HG03095 (cell line): Measurements from ENCODE around the gene PTTG1IP2.
A peak's percentile ranks its signal among the peaks of the same experiment; 100 is the strongest.

ENCODE experiments used
- ATAC-seq: cut with Tn5 transposase; IDR thresholded peaks from one replicate; pipeline ENCODE4 v1.9.1; 2021; ENCODE audit warnings: moderate library complexity; ENCODE audit not compliant: unreplicated experiment

The PTTG1IP2 gene

DNA sequence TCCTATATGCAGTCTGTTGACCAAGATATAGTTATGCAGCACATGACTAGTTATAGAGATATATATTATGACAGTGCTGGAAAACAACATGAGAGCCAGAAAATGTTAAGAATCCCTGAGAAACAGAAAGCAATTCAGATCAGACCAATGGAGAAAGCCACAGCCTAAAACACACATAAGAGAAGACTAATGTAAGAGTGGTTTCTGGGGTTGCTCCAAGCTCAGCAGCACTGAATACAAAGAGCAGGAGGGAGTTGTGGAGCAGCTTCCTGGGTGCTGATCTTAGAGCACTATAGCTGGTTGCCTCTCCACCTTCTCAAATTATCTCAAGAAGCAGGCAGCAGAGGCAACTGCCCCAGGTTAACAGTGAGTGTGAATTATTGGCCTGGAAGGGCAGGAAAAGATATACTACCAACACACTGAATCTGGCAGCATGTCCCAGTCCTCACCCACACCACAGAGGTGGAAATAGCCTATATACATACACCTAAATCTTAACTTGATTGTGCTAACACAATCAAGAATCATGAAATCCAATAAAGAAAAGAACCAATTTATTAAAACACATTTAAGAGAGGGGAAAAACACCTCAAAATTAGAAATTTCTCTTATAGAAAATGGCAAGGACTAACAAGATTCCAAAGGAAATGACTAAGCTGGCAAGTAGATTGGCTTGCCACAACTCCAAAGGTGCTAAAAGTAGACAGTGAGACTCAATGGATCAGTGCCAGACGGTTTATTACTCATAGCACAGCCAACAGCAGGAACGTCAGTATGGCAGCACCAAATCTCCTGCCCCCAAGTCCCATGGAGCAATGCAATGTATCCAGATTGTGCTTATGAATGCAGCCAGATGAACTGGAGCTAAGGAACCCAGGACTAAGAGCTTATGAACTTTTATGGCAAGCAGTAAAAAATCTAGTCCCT lies 5.1 kb downstream of the PTTG1IP2 start:
- no peak for ATAC-seq

DNA sequence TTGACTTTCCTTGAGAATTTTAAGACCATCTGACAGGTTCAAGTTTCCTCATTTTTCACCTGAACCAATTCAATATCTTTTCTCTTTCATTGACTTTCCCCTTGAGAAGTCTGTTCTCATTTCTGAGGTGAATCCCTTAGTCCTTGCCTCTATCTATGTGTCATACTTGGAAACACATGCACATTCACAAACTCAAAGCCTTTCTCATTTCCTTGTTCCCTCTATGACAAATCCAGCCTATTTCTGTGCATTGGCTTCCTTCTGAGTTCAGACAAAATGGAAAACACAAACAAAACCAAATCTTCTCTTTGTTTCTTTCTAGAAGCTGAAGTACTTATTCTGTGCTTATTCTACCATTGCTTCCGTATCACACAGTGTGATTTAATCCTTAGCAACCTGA lies 13.8 kb downstream of the PTTG1IP2 start:
- ATAC-seq: no peak

GRCh38 chr7:90484706-90485105 lies 15.3 kb downstream of the PTTG1IP2 start:
- ATAC-seq: no peak

DNA sequence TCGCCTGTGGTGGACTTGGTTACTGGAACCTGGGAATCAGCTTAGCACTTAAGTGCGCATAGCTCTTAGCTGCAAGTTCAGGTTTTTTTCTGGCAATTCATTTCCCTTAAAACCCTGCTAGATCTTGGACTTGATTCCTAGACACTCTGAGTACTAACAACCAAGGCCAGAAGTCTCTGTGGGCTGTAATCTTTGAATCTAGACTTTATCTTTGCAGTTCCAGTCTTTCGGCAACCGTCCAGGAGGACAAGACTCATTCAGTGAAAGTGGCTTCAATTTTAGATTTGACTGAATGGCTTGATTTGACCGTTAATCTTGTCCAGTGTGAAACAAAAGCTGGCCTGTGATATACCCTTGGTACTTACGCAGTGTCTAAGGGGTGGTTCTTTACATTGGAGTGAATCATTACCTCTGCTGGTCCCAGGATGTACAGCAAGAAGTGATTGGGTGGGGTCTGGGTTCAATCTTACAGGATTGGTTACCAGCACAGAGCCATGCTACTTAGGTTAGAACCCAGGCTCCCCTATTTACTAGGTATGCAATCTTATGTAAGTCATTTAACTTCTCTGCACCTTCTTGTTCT lies 16.4 kb downstream of the PTTG1IP2 start:
- ATAC-seq: no peak

DNA sequence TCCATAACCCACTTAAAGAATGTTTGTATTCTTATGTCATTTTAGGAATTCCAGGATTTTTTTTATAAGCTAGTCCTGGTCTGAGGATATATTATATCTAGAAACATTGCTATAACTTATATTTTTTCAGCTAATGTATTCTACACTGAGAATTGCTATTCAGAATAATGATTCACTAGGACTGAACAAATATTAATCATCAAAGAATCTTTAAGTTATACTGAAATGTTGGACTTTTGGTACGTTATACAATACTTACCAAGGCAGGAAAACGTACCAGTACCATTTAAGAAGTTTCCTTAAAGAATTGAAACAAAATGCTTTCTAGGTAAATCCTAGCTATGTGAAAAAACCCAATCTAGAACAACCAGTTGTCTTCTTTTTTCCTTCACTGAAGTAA lies 18.4 kb downstream of the PTTG1IP2 start:
- ATAC-seq: no peak

GRCh38 chr7:90488220-90488619 lies 18.8 kb downstream of the PTTG1IP2 start:
- no peak for ATAC-seq

DNA sequence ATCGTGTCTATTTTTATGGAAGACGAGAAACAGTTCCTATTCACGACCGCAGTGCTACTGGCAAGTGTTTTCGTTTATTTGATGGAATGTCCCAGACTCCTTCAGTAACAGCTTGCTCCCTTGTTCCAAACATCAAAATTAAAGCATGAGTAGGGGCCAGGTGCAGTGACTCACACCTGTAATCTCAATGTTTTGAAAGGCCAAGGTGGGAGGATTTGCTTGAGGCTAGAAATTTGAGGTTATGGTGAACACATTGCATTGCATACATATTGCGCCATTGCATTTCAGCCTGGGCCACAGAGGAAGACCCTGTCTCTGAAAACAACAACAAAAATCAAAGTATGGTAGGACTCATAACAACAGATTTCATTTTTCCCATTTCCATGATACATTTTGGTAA lies 22.8 kb downstream of the PTTG1IP2 start:
- no peak for ATAC-seq

GRCh38 chr7:90495241-90495640 lies 25.8 kb downstream of the PTTG1IP2 start:
- ATAC-seq: no peak

DNA sequence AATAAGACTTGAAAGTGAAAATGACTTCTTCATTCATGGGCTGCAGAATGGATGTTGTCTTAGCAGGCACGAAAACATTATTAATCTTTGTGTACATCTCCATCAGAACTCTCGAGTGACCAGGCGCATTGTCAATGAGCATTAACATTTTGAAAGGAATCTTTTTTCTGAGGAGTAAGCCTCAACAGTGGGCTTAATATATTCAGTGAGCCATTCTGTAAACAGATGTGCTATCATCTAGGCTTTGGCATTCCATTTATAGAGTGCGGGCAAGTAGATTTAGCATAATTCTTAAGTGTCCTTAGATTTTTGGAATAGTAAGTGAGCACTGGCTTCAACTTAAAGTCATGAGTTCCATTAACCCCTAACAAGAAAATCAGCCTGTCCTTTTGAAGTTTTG lies 33.1 kb downstream of the PTTG1IP2 start:
- no peak for ATAC-seq

DNA sequence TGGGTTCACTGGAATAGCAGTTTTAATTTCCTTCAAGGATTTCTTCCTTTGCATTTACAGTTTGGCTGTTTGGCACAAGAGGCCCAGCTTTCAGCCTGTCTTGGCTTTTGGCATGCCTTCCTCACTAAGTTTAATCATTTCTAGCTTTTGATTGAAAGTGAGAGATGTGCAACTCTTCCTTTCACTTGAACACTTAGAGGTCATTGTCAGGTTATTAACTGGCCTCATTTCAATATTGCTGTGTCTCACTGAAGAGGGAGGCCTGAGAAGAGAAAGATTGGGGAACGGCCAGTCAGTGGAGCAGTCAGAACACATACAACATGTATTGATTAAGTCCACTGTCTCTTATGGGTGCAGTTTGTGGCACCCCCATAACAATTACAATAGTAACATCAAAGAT lies 33.9 kb downstream of the PTTG1IP2 start:
- ATAC-seq: no peak

- no peak for ATAC-seq
Measured at GRCh38 chr7:90507692-90508091, 38.3 kb downstream of the PTTG1IP2 start.

- no peak for ATAC-seq
Measured at GRCh38 chr7:90511776-90512175, 42.3 kb downstream of the PTTG1IP2 start.

DNA sequence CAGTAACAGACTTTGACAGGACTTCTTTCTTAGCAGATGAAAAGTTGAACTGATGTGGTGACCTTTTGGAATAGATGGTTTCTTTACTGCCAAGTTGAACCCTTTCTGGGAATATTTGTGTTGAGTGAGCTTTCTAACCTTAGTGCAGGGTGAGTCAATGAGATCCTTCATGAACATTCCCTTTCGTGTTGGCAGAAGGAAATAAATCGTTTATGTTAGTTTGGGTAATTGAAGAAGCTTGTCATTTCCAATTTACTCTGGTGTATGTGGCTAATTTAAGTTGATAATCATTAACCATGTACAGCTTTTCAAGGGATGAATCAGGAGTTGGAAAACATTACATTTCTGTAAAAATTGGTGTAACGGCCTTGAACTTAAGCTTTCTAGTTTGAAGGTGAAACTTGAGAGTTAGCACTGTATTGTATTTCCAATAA lies 43.4 kb downstream of the PTTG1IP2 start:
- ATAC-seq: no peak

DNA sequence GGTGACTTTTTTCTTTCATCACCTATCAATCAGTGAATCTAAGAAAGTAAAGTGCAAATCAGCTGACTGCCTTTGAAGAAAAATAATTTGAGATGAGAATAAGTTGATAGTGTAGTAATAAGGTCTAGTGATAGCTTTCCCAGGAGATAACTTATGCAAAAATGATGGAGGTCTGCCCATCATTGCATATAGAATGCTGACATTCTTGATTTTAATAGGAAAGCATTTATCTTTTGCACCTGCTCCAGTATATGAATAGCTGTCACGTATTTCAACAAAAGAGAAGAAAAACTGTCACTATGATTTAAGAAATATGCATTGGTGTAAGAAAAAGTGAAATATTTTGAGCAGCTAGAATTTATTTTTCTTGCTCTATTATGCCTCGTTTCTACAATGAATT lies 46.8 kb downstream of the PTTG1IP2 start:
- ATAC-seq: no peak

GRCh38 chr7:90518630-90519029 lies 49.2 kb downstream of the PTTG1IP2 start:
- no peak for ATAC-seq

DNA sequence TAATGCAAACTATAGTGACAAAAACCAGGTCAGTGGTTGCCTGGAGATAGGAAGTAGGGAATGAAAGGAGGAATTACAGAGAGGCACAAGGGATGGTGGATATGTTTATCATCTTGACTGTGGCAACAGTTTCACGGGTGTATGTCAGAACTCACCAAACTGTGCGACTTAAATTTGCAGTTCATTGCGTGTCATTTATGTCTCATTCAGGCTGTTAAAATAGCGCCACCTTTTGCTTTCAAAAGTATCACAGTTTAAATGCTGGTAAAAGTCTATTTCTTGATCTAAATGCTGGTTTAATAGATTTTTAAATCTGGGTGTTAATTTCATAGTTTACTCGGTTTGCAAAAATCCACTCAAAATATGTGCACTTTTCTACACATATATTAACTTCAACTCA lies 51.0 kb downstream of the PTTG1IP2 start:
- no peak for ATAC-seq

DNA sequence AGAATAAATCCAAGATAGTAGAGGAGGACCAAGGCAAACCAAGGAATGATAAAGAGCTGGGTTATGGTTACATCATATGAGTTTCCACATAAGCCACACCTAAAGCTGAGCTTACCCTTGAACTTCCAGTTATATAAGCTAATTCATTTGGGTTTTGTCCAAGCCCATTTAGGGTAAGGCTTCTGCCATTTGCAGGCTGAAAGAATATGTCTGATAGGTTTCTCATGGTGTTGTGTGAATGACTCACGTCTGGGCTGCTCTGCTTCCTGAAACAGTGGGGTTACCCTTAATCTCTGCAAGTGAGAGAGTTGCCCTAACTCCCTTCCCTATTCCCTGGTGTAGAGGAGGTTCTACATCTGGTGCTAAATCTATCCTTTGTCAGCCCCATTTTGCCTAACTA lies 60.8 kb downstream of the PTTG1IP2 start:
- ATAC-seq: no peak

- ATAC-seq: peak; percentile 57
Measured at GRCh38 chr7:90532231-90532929, 62.9 kb downstream of the PTTG1IP2 start.

GRCh38 chr7:90536449-90536848 lies 67.0 kb downstream of the PTTG1IP2 start:
- no peak for ATAC-seq

- no peak for ATAC-seq
Measured at GRCh38 chr7:90538405-90538804, 69.0 kb downstream of the PTTG1IP2 start.

- no peak for ATAC-seq
Measured at GRCh38 chr7:90540406-90540805, 71.0 kb downstream of the PTTG1IP2 start.

- no peak for ATAC-seq
Measured at GRCh38 chr7:90551036-90551435, 81.6 kb downstream of the PTTG1IP2 start.
